SIG-M5 (cell line): ENCODE data around the gene UTF1.

Source experiments
- DNase-seq: peaks from one replicate; lab custom pipeline; 2025; lab: John Stamatoyannopoulos, UW

The UTF1 gene

GRCh38 chr10:133196936-133197758 lies 32.9 kb upstream of the UTF1 start:
- no peak for DNase-seq

GRCh38 chr10:133197786-133198185 lies 32.2 kb upstream of the UTF1 start:
- no peak for DNase-seq

GRCh38 chr10:133198206-133198605 lies 31.8 kb upstream of the UTF1 start:
- DNase-seq, result no peak

- DNase-seq, result no peak
Observed at GRCh38 chr10:133198621-133199487, 31.2 kb upstream of the UTF1 start.

GRCh38 chr10:133199488-133199885 lies 30.5 kb upstream of the UTF1 start:
- no peak for DNase-seq

- no peak for DNase-seq
Observed at GRCh38 chr10:133199992-133200611, 29.9 kb upstream of the UTF1 start.

- DNase-seq, result no peak
Observed at GRCh38 chr10:133200621-133201031, 29.4 kb upstream of the UTF1 start.

GRCh38 chr10:133201151-133201947 lies 28.7 kb upstream of the UTF1 start:
- no peak for DNase-seq

GRCh38 chr10:133201948-133202725 lies 27.9 kb upstream of the UTF1 start:
- DNase-seq, result no peak

- DNase-seq, result no peak
Observed at GRCh38 chr10:133202778-133203651, 27.0 kb upstream of the UTF1 start.

GRCh38 chr10:133203652-133204195 lies 26.3 kb upstream of the UTF1 start:
- no peak for DNase-seq

- no peak for DNase-seq
Observed at GRCh38 chr10:133204226-133205015, 25.6 kb upstream of the UTF1 start.

GRCh38 chr10:133205146-133205545 lies 24.9 kb upstream of the UTF1 start:
- no peak for DNase-seq

GRCh38 chr10:133206356-133207040 lies 23.5 kb upstream of the UTF1 start:
- no peak for DNase-seq

GRCh38 chr10:133207041-133207600 lies 22.9 kb upstream of the UTF1 start:
- no peak for DNase-seq

- DNase-seq, result no peak
Observed at GRCh38 chr10:133207627-133208026, 22.4 kb upstream of the UTF1 start.

GRCh38 chr10:133208466-133208865 lies 21.6 kb upstream of the UTF1 start:
- no peak for DNase-seq

- no peak for DNase-seq
Observed at GRCh38 chr10:133209117-133209516, 20.9 kb upstream of the UTF1 start.
